ENCODE data around the gene LRRK2.
"Not testable (repeated sequence)": the region's sequence is repeated elsewhere in the genome, so short reads cannot be mapped to it uniquely, and the experiment has no call there.

LRRK2 gene

GRCh38 chr12:40314927-40315326 lies 90.1 kb downstream of the LRRK2 start:
- no peak for DNase-seq (ENCODE audit: low read depth in 2 of 2)

- DNase-seq (ENCODE audit: low read depth in 2 of 2), result no peak
Observed at GRCh38 chr12:40315375-40315774, 90.6 kb downstream of the LRRK2 start.

DNA sequence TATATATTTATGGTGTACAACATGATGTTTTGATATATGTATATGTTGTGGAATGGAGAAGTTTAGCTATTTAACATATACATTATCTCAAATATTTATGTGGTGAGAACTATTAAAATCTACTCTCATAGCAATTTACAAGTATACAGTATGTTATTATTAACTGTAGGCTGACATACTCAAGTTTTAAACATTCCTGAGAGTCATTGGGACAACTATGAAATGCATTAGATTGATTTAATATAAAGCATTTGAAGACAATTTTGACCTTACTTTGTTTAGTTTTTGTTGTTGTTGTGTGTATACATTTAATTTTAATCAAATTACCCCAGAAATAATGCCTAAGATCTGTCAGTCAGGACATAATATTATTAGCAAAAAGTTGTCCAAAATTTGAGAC lies 99.5 kb downstream of the LRRK2 start:
- DNase-seq (ENCODE audit: low read depth in 2 of 2), result no peak

- no peak for DNase-seq (ENCODE audit: low read depth in 2 of 2)
Observed at GRCh38 chr12:40325349-40325960, 100.7 kb downstream of the LRRK2 start.

DNA sequence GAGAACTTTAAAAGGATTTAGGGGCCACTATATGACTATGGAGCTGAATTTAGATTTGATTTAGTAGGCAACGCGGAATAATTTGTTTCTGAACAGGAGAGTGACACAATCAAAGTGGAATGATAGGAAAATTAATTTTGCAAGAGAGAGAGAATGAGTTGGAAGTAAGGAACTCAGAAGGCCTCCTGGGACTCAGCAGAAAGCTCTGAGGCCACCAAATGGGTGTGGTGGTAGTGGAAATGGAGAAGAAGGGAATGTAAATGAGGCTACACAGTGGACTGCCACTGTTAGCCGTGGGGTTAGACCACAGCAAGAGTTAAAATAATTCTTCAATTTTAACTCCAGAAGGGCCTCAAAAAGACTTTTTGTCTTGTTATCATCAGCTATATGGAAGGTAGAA lies 102.7 kb downstream of the LRRK2 start:
- no peak for DNase-seq (ENCODE audit: low read depth in 2 of 2)

- no peak for DNase-seq (ENCODE audit: low read depth in 2 of 2)
Observed at GRCh38 chr12:40330180-40330579, 105.4 kb downstream of the LRRK2 start.

- no peak for DNase-seq (ENCODE audit: low read depth in 2 of 2)
Observed at GRCh38 chr12:40331886-40332285, 107.1 kb downstream of the LRRK2 start.

DNA sequence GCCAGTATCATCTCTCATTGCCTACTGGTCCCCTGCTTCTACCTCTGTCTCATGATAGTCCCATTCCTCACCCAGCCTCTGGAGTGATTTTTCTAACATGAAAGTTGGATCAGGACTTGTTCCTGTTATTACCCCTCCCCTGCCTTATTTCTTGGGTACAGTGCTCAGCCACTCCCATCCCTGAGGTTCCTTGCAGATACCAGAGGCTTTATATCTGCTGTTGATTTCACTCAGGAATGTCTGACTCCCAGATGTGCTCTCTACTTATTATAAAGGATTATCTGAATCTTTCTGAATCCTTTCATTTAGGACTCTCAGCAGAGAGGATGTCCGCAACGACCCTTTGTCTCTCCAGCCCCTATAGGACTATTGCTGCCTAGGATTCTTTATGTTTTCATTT lies 111.2 kb downstream of the LRRK2 start:
- no peak for DNase-seq (ENCODE audit: low read depth in 2 of 2)

GRCh38 chr12:40336573-40337199 lies 111.9 kb downstream of the LRRK2 start:
- no peak for DNase-seq (ENCODE audit: low read depth in 2 of 2)

- DNase-seq (ENCODE audit: low read depth in 2 of 2), result no peak
Observed at GRCh38 chr12:40338071-40338470, 113.3 kb downstream of the LRRK2 start.

DNA sequence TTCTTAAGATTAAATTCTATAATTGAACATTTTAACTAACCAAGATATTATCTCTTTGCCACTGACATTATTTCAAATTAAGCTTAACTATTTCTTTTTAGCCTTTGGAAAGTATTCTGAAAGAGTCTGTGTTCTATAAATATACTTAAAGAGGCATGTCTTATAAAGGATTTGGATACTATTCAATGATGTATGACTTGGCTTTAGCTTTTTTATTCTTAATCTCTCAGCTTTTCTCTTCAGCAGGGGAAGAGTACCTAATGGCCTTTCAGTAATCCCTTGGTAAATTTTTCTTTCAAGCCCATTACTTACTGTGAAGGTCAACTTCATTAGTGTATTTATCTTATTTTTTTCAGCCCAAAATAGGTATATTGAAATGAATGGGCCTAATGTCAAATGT lies 113.8 kb downstream of the LRRK2 start:
- no peak for DNase-seq (ENCODE audit: low read depth in 2 of 2)

- DNase-seq (ENCODE audit: low read depth in 2 of 2), result no peak
Observed at GRCh38 chr12:40342010-40342409, 117.2 kb downstream of the LRRK2 start.

DNA sequence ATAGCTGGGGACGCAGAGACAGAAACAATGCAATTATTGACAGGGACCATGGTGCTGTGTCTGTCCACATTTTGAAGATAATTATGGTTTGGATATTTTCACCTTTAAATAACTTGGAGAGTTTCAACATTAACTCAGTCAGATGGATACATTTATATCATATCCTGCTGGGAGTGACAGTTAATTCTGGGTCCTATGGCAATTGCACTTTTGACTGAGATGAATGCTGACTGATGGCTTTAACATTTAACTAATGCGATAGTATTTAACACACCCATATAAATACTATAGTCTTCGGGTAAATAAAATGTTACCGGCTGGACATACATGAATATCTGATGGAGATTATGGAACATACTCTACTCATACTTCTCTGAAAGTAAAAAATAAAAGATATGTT lies 118.3 kb downstream of the LRRK2 start:
- no peak for DNase-seq (ENCODE audit: low read depth in 2 of 2)

DNA sequence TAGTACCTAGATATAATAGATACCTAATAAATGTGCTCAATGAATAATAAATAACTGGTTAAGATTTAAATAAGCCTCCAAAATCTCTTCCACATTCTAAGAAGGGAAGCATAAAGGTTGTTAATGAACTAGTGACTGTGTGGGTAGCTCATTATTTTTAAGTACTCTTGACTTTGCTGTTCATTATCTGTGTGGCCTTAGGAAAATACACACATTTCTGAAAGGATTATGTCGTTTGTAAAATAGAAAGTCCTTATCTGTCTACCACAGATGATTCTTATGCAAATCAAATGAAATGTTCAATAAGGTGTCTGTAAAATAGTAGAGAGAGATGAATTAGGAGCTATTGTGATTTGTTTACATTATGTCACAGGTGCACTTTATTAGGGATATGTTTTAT lies 119.5 kb downstream of the LRRK2 start:
- DNase-seq (ENCODE audit: low read depth in 2 of 2), result no peak

DNA sequence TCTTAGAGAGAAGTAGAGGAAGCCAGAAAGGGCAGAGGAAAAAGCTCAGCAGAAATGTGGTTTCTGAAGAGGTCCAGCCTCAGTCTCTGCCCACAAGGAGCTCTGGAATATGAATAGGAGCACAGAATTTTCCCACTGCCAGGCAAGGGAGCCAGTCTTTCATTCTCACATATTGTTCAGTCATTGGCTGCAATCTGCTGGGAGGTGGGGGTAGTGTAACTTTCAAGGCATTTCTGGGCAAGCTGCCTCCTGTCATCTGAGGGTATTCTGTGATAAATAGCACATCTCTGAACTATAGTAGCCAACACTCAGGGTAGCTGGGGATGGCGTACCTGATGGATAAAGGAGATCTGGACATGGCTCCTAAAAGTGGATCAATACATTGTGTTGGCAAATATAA lies 127.2 kb downstream of the LRRK2 start:
- no peak for DNase-seq (ENCODE audit: low read depth in 2 of 2)

- DNase-seq (ENCODE audit: low read depth in 2 of 2), result no peak
Observed at GRCh38 chr12:40375076-40375475, 150.3 kb downstream of the LRRK2 start.

- DNase-seq (ENCODE audit: low read depth in 2 of 2), result no peak
Observed at GRCh38 chr12:40376533-40377267, 151.9 kb downstream of the LRRK2 start.

DNA sequence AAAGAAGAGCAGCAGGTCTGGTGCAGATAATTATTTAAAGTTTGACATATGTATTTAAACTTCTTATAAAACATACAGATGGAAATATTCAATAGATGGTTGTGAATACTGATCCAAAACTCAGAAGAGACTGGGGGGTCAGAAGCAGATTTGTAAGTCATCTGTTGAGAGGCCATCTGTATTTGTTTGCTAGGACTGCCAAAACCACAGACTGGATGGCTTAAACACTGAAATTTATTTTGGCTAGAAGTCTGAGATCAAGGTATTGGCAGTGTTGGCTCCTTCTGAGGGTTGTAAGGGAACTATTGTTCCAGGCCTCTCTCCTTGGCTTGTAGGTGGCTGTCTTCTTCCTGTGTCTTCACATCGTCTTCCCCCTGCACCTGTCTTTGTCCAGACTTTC lies 153.9 kb downstream of the LRRK2 start:
- DNase-seq (ENCODE audit: low read depth in 2 of 2), result no peak

- no peak for DNase-seq (ENCODE audit: low read depth in 2 of 2)
Observed at GRCh38 chr12:40382217-40382616, 157.4 kb downstream of the LRRK2 start.

DNA sequence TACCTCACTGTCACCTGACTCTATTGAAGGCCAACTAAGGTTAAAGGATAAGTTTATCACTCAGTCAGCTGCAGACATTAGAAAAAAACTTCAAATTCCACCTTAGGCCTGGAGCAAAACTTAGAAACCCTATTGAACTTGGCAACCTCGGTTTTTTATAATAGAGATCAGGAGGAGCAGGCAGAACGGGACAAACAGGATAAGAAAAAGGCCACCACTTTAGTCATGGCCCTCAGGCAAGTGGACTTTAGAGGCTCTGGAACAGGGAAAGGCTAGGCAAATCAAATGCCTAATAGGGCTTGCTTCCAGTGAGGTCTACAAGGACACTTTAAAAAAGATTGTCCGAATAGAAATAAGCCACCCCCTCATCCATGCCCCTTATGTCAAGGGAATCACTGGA lies 162.5 kb downstream of the LRRK2 start:
- not testable (repeated sequence) for DNase-seq (ENCODE audit: low read depth in 2 of 2)

- no peak for DNase-seq (ENCODE audit: low read depth in 2 of 2)
Observed at GRCh38 chr12:40390980-40391379, 166.2 kb downstream of the LRRK2 start.

DNA sequence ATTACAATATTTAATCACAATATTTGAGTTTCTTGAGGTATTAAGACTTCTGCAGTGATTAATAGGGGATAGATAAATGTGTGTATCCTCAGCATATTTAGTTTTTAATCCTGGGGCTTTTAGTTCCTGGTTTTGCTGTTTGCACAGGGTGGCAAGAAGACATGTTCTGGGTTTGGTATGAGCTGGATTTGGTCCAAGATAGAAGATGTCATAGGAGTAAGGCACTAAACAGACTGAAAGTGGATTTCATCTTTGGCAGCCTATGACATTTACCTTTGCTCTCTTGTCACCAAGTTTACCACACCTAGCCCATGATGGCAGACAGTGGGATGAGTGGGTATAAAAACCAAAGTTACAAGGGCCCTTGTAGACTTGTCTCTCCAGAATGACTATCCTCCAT lies 168.2 kb downstream of the LRRK2 start:
- no peak for DNase-seq (ENCODE audit: low read depth in 2 of 2)

DNA sequence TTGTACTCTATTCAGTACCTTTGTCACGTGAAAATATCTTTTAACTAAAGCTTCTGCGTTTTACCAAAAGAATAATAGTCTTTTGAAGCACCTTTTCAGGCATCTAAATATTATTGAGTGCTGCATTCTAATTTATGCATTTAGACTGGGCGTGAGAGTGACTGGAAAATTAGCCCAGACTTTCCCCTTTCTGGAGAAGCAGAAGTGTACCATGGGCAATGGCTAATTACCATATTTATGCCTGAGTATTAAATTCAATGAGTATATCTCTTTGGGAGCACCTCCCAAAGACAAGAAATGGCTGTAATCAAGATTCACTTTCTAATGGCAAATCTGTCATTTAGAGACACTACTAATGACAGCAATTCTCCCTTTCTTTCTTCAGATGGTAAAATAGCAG lies 174.9 kb downstream of the LRRK2 start:
- DNase-seq (ENCODE audit: low read depth in 2 of 2), result no peak
